GM21825 (cell line): ENCODE results near the gene TEN1.
"Not testable (repeated sequence)": the region's sequence is repeated elsewhere in the genome, so short reads cannot be mapped to it uniquely, and the experiment has no call there.

Source experiments
- ATAC-seq: cut with Tn5 transposase; IDR thresholded peaks from one replicate; pipeline ENCODE4 v1.9.1; 2021; ENCODE audit warnings: mild to moderate bottlenecking, moderate library complexity; ENCODE audit not compliant: unreplicated experiment

TEN1 gene

GRCh38 chr17:76024353-76024752 is 45.3 kb downstream of the TEN1 start:
- no peak for ATAC-seq

GRCh38 chr17:76025294-76025693 is 46.3 kb downstream of the TEN1 start:
- ATAC-seq = no peak

- ATAC-seq = no peak
These were observed 47.7 kb downstream of the TEN1 start for GRCh38 chr17:76026714-76027158.

GRCh38 chr17:76027159-76027839 is 48.3 kb downstream of the TEN1 start, which contains the start of gene EVPL:
TSS of gene EVPL (minus strand) at chr17:76027306. CDS start at chr17:76027198, 108 bp downstream.
- ATAC-seq = no peak

GRCh38 chr17:76032073-76032779 is 53.2 kb downstream of the TEN1 start:
- ATAC-seq = no peak

GRCh38 chr17:76032780-76033108 is 53.7 kb downstream of the TEN1 start:
- ATAC-seq = no peak

- no peak for ATAC-seq
These were observed 54.1 kb downstream of the TEN1 start for GRCh38 chr17:76033139-76033538.

- ATAC-seq = no peak
These were observed 55.6 kb downstream of the TEN1 start for GRCh38 chr17:76034428-76035350.

GRCh38 chr17:76036497-76037261 is 57.6 kb downstream of the TEN1 start:
- no peak for ATAC-seq

GRCh38 chr17:76038050-76038449 is 59.0 kb downstream of the TEN1 start:
- no peak for ATAC-seq

GRCh38 chr17:76039121-76039520 is 60.1 kb downstream of the TEN1 start:
- no peak for ATAC-seq

GRCh38 chr17:76040376-76040775 is 61.3 kb downstream of the TEN1 start:
- no peak for ATAC-seq

GRCh38 chr17:76042868-76043267 is 63.8 kb downstream of the TEN1 start:
- not testable (repeated sequence) for ATAC-seq

- not testable (repeated sequence) for ATAC-seq
These were observed 65.5 kb downstream of the TEN1 start for GRCh38 chr17:76044475-76045007.

- no peak for ATAC-seq
These were observed 67.0 kb downstream of the TEN1 start for GRCh38 chr17:76046064-76046463.

- no peak for ATAC-seq
These were observed 69.1 kb downstream of the TEN1 start for GRCh38 chr17:76048025-76048605.

GRCh38 chr17:76048711-76049110 is 69.7 kb downstream of the TEN1 start:
- ATAC-seq = no peak

GRCh38 chr17:76049239-76049638 is 70.2 kb downstream of the TEN1 start:
- no peak for ATAC-seq

GRCh38 chr17:76049836-76050537 is 70.9 kb downstream of the TEN1 start:
- no peak for ATAC-seq
